ENCODE data around the gene DAB1. TPM values are rescaled to one million over a fixed set of nuclear protein-coding genes. Genes with fewer than 3 reads are reported as not detected.
"Not testable (repeated sequence)": the region's sequence is repeated elsewhere in the genome, so short reads cannot be mapped to it uniquely, and the experiment has no call there.

The DAB1 gene
- total RNA-seq, 1 experiment from 2014 or later = not detected

GRCh38 chr1:57222307-57222706 is 201.6 kb downstream of the DAB1 start:
- DNase-seq (ENCODE audit: low spot score) = no peak

- DNase-seq (ENCODE audit: low spot score) = not testable (repeated sequence)
Observed at GRCh38 chr1:57220905-57221304, 203.0 kb downstream of the DAB1 start.

DNA sequence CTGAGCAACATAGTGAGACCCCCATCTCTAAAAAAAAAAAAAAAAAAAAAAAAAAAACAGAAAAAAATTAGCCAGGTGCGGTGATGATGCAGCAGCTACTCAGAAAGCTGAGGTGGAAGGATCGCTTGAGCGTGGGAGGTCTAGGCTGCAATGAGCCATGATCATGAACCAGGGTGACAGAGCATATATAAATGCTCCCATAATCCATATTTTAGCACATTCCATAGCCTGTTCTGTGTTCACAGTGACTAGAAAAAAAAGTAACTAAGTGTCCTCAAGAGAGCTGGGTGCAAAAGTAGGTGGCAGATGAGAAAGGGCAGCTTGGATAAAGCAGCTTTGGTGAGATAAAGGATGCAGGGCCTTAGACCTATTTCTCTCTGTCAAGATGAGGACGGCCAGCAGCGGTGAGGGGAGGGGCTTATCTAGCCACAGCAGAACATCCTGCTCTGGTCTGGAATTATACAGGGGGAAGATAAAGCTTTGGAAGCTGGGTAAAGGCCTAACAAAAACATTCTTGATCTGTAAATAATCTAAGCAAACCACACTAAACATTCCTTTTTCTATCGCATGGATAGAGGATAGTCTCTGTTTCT is 205.3 kb downstream of the DAB1 start:
- DNase-seq (ENCODE audit: low spot score) = no peak

- no peak for DNase-seq (ENCODE audit: low spot score)
Observed at GRCh38 chr1:57217905-57218304, 206.0 kb downstream of the DAB1 start.

DNA sequence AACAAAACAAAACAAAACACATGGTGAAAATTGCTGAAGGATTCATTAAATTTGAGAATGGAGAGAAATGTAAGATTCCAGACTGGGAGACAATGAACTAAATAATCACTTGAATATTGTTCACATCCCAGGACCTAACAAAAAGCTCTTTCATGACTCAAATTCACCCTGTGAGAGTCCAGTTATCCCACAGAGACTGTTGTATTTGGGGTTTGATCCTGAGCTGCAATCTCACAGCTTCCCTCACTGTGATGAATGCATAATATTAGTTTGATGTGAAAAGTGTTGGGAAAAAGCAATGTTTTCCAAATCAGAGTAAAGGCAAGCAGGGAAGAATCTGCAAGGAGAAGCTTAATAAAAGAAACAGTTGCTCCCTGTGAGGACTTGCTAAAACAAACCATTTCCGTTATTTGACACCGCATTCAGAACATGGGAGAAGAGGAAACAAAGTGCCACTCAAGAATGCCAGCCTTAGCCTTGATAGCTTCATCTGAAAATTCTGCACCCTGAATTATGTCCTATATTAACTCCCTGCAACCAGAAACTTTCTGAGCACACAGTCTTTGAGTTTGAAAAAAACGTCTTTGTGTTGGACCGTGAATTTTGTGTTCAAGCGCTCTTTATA is 208.8 kb downstream of the DAB1 start:
- DNase-seq (ENCODE audit: low spot score) = no peak

GRCh38 chr1:57210881-57211280 is 213.0 kb downstream of the DAB1 start:
- no peak for DNase-seq (ENCODE audit: low spot score)

- no peak for DNase-seq (ENCODE audit: low spot score)
Observed at GRCh38 chr1:57209495-57209894, 214.4 kb downstream of the DAB1 start.

GRCh38 chr1:57208741-57209302 is 215.0 kb downstream of the DAB1 start:
- DNase-seq (ENCODE audit: low spot score) = no peak

DNA sequence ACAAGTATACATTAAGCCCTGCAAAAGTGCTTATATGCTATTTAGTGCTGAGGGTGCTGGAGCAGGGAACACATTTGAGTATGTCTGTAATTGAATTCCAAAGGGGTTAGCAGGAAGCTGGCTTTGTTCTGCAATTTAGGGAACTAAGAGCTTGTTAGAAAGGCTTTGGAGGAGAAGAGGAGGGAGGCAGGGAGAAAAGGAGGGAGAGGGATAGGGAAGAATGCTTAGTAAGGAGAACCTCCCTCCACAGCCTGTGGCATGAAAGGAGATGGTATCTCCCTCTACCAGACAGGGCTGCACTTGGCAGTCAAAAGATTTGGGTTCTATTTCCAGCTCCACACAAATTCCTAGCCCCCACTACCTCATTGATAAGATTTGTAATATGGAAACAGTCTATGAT is 217.8 kb downstream of the DAB1 start:
- DNase-seq (ENCODE audit: low spot score) = no peak

DNA sequence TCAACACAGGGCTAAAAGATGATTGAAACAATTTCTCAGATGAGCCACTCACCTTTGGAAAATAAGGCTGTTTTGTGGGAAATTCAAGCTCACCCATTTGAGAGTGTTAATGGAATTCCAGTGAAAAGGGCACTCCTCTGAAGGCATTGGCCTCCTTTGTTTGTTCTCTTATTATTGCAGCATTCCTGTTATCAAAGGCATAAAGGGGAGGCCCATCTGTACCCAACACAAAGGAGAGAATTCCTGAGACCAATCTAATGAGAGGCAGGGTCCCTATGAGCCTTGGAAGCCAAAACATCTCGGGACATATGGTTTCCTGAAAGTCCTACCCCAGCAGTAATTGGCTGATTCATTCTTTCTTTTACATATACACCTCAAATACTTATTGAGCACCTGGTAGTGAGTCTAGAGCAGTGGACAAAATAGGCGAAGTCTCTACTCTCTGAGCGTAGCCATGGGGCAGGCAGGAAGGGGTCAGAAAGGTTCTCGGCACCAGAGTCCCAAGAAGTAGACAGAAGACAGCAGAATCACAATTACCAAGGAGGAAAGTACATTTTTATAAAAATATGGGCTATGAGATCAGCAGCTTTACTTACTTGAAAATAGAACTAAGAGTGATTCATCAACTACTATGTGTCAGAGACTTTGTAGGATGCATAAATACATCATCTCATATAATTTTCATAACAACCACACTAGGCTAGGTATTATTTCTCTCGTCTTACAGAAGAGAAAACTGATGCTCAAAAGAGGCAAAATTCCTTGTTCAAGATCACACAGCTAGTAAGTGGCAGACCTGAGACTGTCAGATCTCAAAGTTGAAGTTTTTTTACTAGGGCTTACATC is 218.7 kb downstream of the DAB1 start:
- DNase-seq (ENCODE audit: low spot score) = no peak

DNA sequence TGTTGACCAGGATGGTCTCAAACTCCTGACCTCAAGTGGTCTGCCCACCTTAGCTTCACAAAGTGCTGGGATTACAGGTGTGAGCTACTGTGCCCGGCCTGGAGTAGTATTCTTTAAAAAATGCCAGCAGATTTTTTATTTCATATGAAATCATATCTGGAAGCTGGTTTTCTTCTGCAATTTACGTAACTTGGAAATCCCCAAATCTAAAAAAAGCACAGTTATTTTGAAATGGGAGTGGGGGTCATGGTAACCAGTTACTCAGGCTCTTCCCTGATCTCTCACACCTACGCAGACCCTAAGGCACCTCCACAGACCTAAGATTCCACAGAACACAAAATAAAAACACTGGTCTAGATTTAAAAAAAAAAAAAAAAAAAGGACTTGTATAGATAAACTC is 219.8 kb downstream of the DAB1 start:
- DNase-seq (ENCODE audit: low spot score) = no peak

GRCh38 chr1:57202241-57202640 is 221.6 kb downstream of the DAB1 start:
- no peak for DNase-seq (ENCODE audit: low spot score)

- DNase-seq (ENCODE audit: low spot score) = no peak
Observed at GRCh38 chr1:57198912-57199311, 224.9 kb downstream of the DAB1 start.

DNA sequence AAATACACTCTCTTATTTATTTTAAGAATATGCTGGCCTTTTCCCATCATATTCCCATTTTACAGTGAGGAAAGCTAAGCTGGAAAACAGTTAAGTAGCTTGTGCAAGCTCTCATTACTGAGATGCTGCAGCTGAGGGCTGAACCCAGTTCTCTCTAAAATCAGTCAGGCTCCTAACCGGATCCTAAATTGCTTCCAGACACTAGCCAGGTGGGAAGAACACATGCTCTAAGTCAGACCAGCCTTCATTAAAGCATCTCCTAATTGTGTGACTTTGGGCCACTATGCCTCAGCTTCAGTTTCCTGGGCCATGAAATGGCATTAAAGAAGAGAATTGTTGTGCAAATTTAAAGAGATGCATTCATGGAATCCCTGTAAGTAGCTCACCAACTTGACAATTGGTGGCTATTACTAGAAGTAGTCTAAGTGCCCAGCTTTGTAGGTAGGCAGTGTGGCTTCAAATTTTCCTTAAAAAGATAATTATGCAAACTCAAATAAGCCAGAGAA is 228.4 kb downstream of the DAB1 start:
- DNase-seq (ENCODE audit: low spot score) = no peak

DNA sequence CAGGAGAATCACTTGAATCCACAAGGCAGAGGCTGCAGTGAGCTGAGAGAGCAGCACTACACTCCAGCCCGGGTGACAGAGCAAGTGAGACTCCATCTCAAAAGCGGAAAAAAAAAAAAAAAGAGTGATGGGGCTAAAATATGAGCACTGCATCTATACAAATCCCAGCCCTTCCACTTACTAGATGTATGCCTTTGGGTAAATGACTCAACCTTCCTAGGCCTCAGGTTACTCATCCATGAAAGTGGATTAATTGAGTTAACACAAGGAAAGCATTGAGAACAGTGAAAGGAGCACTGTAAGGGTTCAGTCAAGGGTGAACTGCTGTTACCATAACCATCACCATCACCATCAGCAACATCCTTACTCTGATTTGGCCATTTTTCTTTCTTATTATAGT is 231.6 kb downstream of the DAB1 start:
- no peak for DNase-seq (ENCODE audit: low spot score)

GRCh38 chr1:57190898-57191297 is 233.0 kb downstream of the DAB1 start:
- no peak for DNase-seq (ENCODE audit: low spot score)

DNA sequence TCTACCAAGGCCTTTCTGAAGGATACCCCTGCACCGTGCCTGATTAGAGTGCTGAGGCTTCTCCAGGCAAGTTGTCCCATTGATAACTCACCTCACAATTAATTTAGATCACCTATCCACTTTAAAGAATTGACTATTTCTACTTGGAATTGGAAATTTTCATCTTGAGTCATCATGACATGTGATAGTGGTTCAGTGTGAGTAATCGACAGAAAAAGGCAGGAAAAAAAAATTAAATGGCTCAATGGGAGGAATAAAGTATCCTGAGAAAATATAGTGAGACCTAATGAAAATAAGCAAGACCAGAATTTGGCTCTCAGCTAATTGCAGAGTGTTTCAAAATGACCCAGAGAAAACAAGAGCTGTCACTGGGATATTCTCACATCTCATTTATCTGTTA is 235.7 kb downstream of the DAB1 start:
- no peak for DNase-seq (ENCODE audit: low spot score)

- no peak for DNase-seq (ENCODE audit: low spot score)
Observed at GRCh38 chr1:57186455-57186854, 237.4 kb downstream of the DAB1 start.

- DNase-seq (ENCODE audit: low spot score) = no peak
Observed at GRCh38 chr1:57179001-57179400, 244.9 kb downstream of the DAB1 start.

DNA sequence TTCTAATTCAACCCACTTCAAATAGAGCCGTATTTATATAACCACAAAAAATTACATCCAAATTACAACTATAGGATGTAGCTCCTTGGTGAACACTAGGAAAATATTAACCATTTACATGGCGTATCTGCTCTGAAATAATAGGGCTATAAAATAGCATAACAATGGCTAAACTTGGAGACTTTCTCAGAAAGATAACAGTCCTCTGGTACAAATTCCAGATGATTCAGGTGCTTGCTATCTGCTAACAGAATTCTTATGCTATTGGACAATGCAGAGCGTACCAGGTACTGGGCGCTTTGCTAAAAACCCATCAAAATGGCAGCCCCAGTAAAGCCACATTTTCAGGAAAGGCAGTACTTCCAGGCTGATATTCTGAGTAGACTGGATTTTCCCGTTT is 248.4 kb downstream of the DAB1 start:
- no peak for DNase-seq (ENCODE audit: low spot score)

DNA sequence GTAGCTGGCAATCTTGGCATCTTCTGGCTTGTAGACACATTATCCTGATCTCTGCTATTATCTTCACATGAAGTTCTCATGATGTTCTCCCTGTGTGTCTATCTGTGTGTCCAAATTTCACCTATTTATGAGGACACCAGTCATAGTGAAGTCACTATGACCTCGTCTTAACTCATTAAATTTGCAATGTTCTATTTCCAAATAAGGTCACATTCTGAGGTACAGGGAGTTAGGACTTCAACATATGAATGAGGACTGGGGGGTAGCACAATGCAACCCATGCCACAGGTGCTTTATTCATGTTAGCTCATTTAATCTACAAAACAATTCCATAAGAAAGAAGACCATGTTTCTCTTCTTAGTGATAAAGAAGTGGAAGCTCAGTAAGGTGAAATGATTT is 251.8 kb downstream of the DAB1 start:
- no peak for DNase-seq (ENCODE audit: low spot score)

GRCh38 chr1:57167997-57168396 is 255.9 kb downstream of the DAB1 start:
- no peak for DNase-seq (ENCODE audit: low spot score)

DNA sequence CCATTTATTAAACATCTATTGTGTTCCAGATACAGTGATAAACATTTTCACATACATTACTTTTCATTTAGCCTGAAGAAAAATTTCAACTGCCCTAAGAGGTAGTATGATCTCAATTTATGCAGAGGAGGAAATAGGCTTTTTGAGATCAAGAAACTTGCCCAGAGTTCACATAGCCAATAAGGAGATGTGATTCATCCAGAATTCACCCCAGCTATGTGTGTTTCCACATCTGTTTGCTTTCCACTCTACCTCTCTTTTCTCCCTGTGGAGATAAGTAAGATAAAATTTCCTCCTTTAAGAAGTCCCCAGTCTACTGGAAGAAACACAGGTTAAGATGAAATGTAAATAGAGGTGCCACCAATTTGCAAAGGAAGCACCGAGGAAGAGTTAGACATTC is 258.3 kb downstream of the DAB1 start:
- DNase-seq (ENCODE audit: low spot score) = no peak
